Colonic mucosa (tissue), 4 donors: ENCODE results near the gene CRTC1. TPM values are rescaled to one million over a fixed set of nuclear protein-coding genes. Genes with fewer than 3 reads are reported as not detected.

Experiments used
- DNase-seq: peaks from one replicate; pipeline ENCODE4 v3.0.0-alpha.2; 2020
- H3K27ac ChIP-seq: fragments of 200-600 bp; one replicate; pipeline ENCODE4 v1.8.0; 2021
- H3K27me3 ChIP-seq: fragments of 200-600 bp; one replicate; pipeline ENCODE4 v1.8.0; 2021
- H3K36me3 ChIP-seq: fragments of 200-600 bp; one replicate; pipeline ENCODE4 v1.8.0; 2021
- H3K4me1 ChIP-seq: fragments of 200-600 bp; one replicate; pipeline ENCODE4 v1.8.0; 2021; ENCODE audit warnings: mild to moderate bottlenecking
- H3K4me3 ChIP-seq: fragments of 200-600 bp; one replicate; pipeline ENCODE4 v1.8.0; 2021
- H3K9ac ChIP-seq, 2 donors: one replicate each; pipeline ENCODE4 v1.7.0; 2013; ENCODE audit warnings: control low read depth in 2 of 2, low read depth in 2 of 2, low read length in 2 of 2
- H3K9me3 ChIP-seq: fragments of 200-600 bp; one replicate; pipeline ENCODE4 v1.8.0; 2021
- intact Hi-C: fragments of 100-400 bp; cut with DNase I; formaldehyde crosslinking; loops from one replicate; pipeline ENCODE4 v1.14.1; 2022
- total RNA-seq, 2 donors: library from RNA; stranded (reverse); fragmentation: NEBNext Ultra II Directional in 1 of 2; extraction: Animal tissue kit (Norgen Biotek cat#: 25700) in 1 of 2; gene quantifications; one replicate each; pipeline ENCODE4 v1.2.1, GENCODE V29; 2021
- TF ChIP-seq, protein P1 (sequence below): fragments of 200-600 bp; IDR thresholded peaks from one replicate; pipeline ENCODE4 v1.8.0; 2022; ENCODE audit warnings: antibody characterized with exemption, mild to moderate bottlenecking
- donor health status: healthy.
- donor health status: DM: no; HTN: no; CAD: no.
- donor health status: DM: no; HTN: no; CAD: no.

The CRTC1 gene
- total RNA-seq, 2 donors from 2014 or later, result 7.6 to 10.3 TPM

DNA sequence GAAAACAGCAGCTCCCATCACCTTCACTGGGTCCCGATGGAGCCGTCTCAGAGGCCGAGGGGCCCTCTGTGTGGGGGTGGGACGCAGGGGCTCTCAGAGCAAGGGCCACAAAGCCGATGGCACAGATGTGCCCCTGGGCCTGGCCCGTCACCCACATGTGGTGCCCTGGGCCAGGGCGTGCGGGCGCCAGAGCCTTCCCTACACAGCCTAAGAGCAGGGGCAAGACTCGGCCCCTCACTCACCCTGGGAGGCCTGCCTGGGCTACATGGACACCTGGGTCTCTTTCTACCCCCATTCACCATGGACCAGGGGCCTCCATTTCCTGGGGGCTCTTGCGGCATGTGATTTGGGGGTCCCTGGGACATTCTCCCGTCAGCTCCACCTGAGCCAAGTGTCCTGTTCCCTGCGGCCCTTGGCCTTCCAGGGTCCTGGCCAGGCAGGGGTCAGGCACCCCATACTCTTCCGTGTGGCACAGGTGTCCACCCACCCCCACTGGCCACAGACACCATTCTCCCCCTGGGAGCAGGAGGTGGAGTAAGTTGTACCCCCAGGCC, 97.6 kb downstream of the CRTC1 start:
- Histone ChIP-seq H3K36me3 (no peaks in the 10 kb centered on the region), H3K27me3 (peaks cover 8% of the 10 kb centered on the region), H3K9ac (no peak overlapping the region), H3K27ac (no peak overlapping the region), H3K9me3 (no peaks in the 10 kb centered on the region), H3K4me1 (no peaks in the 10 kb centered on the region), H3K4me3 (no peak overlapping the region)
- TF ChIP-seq, protein P1, sequence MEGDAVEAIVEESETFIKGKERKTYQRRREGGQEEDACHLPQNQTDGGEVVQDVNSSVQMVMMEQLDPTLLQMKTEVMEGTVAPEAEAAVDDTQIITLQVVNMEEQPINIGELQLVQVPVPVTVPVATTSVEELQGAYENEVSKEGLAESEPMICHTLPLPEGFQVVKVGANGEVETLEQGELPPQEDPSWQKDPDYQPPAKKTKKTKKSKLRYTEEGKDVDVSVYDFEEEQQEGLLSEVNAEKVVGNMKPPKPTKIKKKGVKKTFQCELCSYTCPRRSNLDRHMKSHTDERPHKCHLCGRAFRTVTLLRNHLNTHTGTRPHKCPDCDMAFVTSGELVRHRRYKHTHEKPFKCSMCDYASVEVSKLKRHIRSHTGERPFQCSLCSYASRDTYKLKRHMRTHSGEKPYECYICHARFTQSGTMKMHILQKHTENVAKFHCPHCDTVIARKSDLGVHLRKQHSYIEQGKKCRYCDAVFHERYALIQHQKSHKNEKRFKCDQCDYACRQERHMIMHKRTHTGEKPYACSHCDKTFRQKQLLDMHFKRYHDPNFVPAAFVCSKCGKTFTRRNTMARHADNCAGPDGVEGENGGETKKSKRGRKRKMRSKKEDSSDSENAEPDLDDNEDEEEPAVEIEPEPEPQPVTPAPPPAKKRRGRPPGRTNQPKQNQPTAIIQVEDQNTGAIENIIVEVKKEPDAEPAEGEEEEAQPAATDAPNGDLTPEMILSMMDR, result no peak
- intact Hi-C loops, result no loop called here
- DNase-seq, result no peak

GRCh38 chr19:18781885-18782527, 98.5 kb downstream of the CRTC1 start:
- TF ChIP-seq, protein P1, result no peak
- no peak overlapping the region for H3K4me3 ChIP-seq
- intact Hi-C loops, result no loop called here
- no peak for DNase-seq
- no peaks in the 10 kb centered on the region for H3K9me3 ChIP-seq
- H3K27ac ChIP-seq, result no peak overlapping the region
- H3K27me3 ChIP-seq, result peaks cover 17% of the 10 kb centered on the region
- no peak overlapping the region for H3K9ac ChIP-seq
- no peaks in the 10 kb centered on the region for H3K4me1 ChIP-seq
- no peaks in the 10 kb centered on the region for H3K36me3 ChIP-seq

DNA sequence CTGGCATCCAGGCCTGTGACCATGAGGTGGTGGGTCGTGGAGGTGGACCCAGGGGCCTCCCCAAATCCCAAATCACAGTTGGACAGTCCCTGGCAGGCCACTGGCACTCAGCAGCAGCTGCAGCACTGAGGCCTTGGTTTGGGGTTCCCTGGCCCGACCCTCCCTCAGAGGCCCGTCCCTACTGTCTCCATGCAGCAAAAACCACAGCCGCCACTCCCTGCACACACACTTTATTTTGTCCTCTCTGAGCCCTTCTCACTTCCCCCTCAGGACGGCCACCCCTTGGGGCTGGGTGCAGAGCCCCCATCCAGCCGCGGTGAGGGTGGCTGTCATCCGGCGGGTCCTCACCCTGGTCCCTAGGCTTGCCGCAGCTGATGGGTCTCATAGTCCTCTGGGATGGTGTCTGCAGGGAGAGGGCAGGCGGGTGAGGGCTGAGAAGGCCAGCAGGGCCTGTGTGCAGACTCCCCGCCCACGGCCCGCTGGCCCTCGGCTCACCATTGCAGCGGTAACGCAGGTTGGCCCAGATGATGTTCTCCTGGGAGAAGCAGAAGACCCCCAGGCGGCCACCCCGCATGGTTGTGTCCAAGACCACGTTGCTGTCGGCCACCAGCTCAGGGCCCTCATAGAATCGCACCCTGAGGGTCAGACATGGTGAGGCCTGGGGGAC, 99.2 kb downstream of the CRTC1 start:
- no peak for DNase-seq
- Histone ChIP-seq H3K36me3 (no peaks in the 10 kb centered on the region), H3K9me3 (no peaks in the 10 kb centered on the region), H3K4me1 (no peaks in the 10 kb centered on the region), H3K9ac (no peak overlapping the region), H3K4me3 (no peak overlapping the region), H3K27ac (no peak overlapping the region), H3K27me3 (peaks cover 23% of the 10 kb centered on the region)
- TF ChIP-seq, protein P1, result no peak
- intact Hi-C loops, result no loop called here

GRCh38 chr19:18783958-18784785, 100.7 kb downstream of the CRTC1 start:
- H3K4me3 ChIP-seq, result no peak overlapping the region
- no peak for DNase-seq
- no peak overlapping the region for H3K9ac ChIP-seq
- H3K27me3 ChIP-seq, result peaks cover 38% of the 10 kb centered on the region
- peaks cover 8% of the 10 kb centered on the region for H3K4me1 ChIP-seq
- no peaks in the 10 kb centered on the region for H3K9me3 ChIP-seq
- H3K27ac ChIP-seq, result no peak overlapping the region
- H3K36me3 ChIP-seq, result no peaks in the 10 kb centered on the region
- TF ChIP-seq, protein P1, result no peak
- intact Hi-C loops, result no loop called here

GRCh38 chr19:18784786-18785120, 101.3 kb downstream of the CRTC1 start:
- Histone ChIP-seq H3K4me3 (no peak overlapping the region), H3K9ac (no peak overlapping the region), H3K9me3 (no peaks in the 10 kb centered on the region)

More at GRCh38 chr19:18784786-18785120, 101.3 kb downstream of the CRTC1 start:
- H3K27ac ChIP-seq, result no peak overlapping the region
- TF ChIP-seq, protein P1, result no peak
- H3K36me3 ChIP-seq, result no peaks in the 10 kb centered on the region
- DNase-seq, result no peak
- intact Hi-C loops, result no loop called here
- H3K27me3 ChIP-seq, result peaks cover 44% of the 10 kb centered on the region
- H3K4me1 ChIP-seq, result peaks cover 8% of the 10 kb centered on the region
